Type B pancreatic cell (in vitro differentiated cells): ENCODE measurements around the gene RAB15. TPM values are rescaled to one million over a fixed set of nuclear protein-coding genes. Genes with fewer than 3 reads are reported as not detected.
A peak's percentile ranks its signal among the peaks of the same experiment; 100 is the strongest.

Experiments used
- DNase-seq: peaks from one replicate; pipeline ENCODE4 v3.0.0; 2021; ENCODE audit warnings: mixed read lengths; ENCODE audit not compliant: unreplicated experiment; ENCODE audit errors: extremely low spot score
- H3K27ac Mint-ChIP-seq: 2 replicates; pipeline ENCODE4 v1.8.0; 2021; ENCODE audit warnings: mild to moderate bottlenecking, mixed read lengths
- H3K27me3 Mint-ChIP-seq: 2 replicates; pipeline ENCODE4 v1.8.0; 2021; ENCODE audit warnings: mixed read lengths
- H3K36me3 Mint-ChIP-seq: 2 replicates; pipeline ENCODE4 v1.8.0; 2021; ENCODE audit warnings: mixed read lengths
- H3K4me1 Mint-ChIP-seq: one replicate; pipeline ENCODE4 v1.8.0; 2021; ENCODE audit warnings: mixed read lengths; ENCODE audit not compliant: unreplicated experiment
- H3K4me3 Mint-ChIP-seq: 2 replicates; pipeline ENCODE4 v1.8.0; 2021; ENCODE audit warnings: mild to moderate bottlenecking, mixed read lengths
- H3K9me3 Mint-ChIP-seq: 2 replicates; pipeline ENCODE4 v1.8.0; 2021; ENCODE audit warnings: mixed read lengths
- total RNA-seq: library from RNA; stranded (reverse); gene quantifications from 2 replicates; pipeline ENCODE4 v1.2.1, GENCODE V29; 2021; ENCODE audit warnings: low replicate concordance
- TF ChIP-seq, protein P1 (sequence below): fragments of 200-600 bp; sonication (generic); conservative IDR thresholded peaks from 2 replicates; pipeline ENCODE4 v1.5.0; 2021; ENCODE audit warnings: antibody characterized with exemption, mild to moderate bottlenecking

Gene RAB15
- total RNA-seq, 1 donor from 2014 or later = 31.4 TPM

DNA sequence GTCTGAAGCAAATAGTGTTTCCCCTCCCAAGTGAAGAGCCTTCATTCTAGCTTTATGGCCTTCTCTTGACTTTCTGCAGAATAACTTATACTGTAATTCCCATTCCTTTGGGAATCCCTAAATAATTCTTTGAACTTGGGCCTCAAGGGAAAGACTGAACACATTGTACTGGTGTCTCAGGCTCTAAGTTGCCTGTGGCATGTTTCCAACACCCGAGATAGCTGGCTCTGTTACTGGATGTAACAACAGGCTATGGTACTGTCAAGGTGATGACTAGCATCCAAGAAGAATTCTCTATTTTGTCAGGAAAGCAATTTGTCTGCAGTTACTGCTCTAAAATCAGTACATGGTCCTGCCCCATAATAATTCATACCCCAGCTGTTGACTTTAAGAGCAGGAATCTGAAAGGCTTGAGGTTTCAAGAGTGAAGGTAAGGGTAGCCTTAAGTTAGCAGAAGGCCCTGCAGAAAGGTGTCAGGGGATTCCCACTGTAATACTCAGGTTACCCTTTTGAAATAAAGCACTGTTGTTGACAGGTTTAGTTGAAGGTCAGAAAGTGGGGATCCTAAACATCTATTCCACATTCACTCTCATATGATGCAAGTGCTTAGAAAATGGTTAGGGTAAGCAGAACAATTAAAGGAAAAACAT lies 34.8 kb downstream of the RAB15 start:
- Mint-ChIP-seq H3K4me3 (peak overlapping the region; percentile 29), H3K27me3 (no peaks in the 10 kb centered on the region), H3K4me1 (peaks cover 43% of the 10 kb centered on the region), H3K9me3 (no peaks in the 10 kb centered on the region), H3K36me3 (peaks cover 33% of the 10 kb centered on the region), H3K27ac (peak overlapping the region; percentile 62)
- TF ChIP-seq, protein P1, sequence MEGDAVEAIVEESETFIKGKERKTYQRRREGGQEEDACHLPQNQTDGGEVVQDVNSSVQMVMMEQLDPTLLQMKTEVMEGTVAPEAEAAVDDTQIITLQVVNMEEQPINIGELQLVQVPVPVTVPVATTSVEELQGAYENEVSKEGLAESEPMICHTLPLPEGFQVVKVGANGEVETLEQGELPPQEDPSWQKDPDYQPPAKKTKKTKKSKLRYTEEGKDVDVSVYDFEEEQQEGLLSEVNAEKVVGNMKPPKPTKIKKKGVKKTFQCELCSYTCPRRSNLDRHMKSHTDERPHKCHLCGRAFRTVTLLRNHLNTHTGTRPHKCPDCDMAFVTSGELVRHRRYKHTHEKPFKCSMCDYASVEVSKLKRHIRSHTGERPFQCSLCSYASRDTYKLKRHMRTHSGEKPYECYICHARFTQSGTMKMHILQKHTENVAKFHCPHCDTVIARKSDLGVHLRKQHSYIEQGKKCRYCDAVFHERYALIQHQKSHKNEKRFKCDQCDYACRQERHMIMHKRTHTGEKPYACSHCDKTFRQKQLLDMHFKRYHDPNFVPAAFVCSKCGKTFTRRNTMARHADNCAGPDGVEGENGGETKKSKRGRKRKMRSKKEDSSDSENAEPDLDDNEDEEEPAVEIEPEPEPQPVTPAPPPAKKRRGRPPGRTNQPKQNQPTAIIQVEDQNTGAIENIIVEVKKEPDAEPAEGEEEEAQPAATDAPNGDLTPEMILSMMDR = no peak
- no peak for DNase-seq

DNA sequence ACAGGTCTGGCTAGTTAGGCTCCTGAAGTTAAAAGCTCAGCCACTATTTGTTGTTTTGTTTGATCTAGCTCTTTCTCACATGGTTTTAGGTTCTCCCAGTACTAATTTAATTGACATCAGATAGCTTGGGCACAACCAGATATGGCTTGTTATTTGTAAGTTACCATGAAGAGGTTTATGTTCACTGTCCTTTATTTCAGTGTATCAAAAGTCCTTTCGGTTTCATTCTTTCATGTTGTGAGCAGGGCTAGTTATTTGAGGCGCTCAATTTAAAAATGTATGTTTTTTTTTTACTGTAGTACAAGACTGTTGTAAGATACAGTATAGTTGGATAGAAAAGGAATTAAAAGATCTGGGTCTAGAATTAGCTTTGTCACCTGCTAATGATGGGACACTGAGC lies 36.6 kb downstream of the RAB15 start:
- no peak overlapping the region for H3K27ac Mint-ChIP-seq

GRCh38 chr14:64934338-64934929 lies 37.7 kb downstream of the RAB15 start:
- Mint-ChIP-seq H3K4me1 (peaks cover 37% of the 10 kb centered on the region), H3K9me3 (no peaks in the 10 kb centered on the region), H3K27ac (no peak overlapping the region), H3K27me3 (no peaks in the 10 kb centered on the region), H3K4me3 (no peak overlapping the region), H3K36me3 (peaks cover 37% of the 10 kb centered on the region)
- TF ChIP-seq, protein P1 = no peak
- DNase-seq = no peak

More for the DNA sequence above, 36.6 kb downstream of the RAB15 start:
- Mint-ChIP-seq H3K27me3 (no peaks in the 10 kb centered on the region), H3K9me3 (no peaks in the 10 kb centered on the region), H3K4me1 (peaks cover 39% of the 10 kb centered on the region), H3K4me3 (no peak overlapping the region), H3K36me3 (peaks cover 33% of the 10 kb centered on the region)
- TF ChIP-seq, protein P1 = no peak
- no peak for DNase-seq

- no peak overlapping the region for H3K27ac Mint-ChIP-seq
- H3K27me3 Mint-ChIP-seq = no peaks in the 10 kb centered on the region
- H3K4me3 Mint-ChIP-seq = no peak overlapping the region
- no peak for DNase-seq
- H3K4me1 Mint-ChIP-seq = peaks cover 19% of the 10 kb centered on the region
- peaks cover 22% of the 10 kb centered on the region for H3K36me3 Mint-ChIP-seq
- no peaks in the 10 kb centered on the region for H3K9me3 Mint-ChIP-seq
- TF ChIP-seq, protein P1 = no peak
Measured at GRCh38 chr14:64932231-64932630, 39.9 kb downstream of the RAB15 start.

- Mint-ChIP-seq H3K36me3 (peaks cover 18% of the 10 kb centered on the region), H3K4me1 (peaks cover 10% of the 10 kb centered on the region), H3K4me3 (no peak overlapping the region), H3K9me3 (no peaks in the 10 kb centered on the region), H3K27me3 (no peaks in the 10 kb centered on the region), H3K27ac (no peak overlapping the region)
- no peak for DNase-seq
- TF ChIP-seq, protein P1 = no peak
Measured at GRCh38 chr14:64931123-64931522, 41.0 kb downstream of the RAB15 start.
